Smooth muscle cell (in vitro differentiated cells): Measurements from ENCODE around the gene AFG1L. TPM values are rescaled to one million over a fixed set of nuclear protein-coding genes. Genes with fewer than 3 reads are reported as not detected.
"Not testable (repeated sequence)": the region's sequence is repeated elsewhere in the genome, so short reads cannot be mapped to it uniquely, and the experiment has no call there.

Experiments used
- DNase-seq: peaks from one replicate; lab custom pipeline; 2025; ENCODE audit not compliant: unreplicated experiment; lab: John Stamatoyannopoulos, UW
- H2AFZ ChIP-seq: fragments of 200-600 bp; sonication (generic); 2 replicates; pipeline ENCODE4 v1.6.0; 2016; ENCODE audit warnings: antibody characterized with exemption, low read depth, mild to moderate bottlenecking
- H3F3A ChIP-seq: fragments of 200-600 bp; sonication (generic); 2 replicates; pipeline ENCODE4 v1.6.0; 2017; ENCODE audit warnings: antibody characterized with exemption, low read depth
- H3K27ac ChIP-seq: fragments of 200-600 bp; sonication (generic); 2 replicates; pipeline ENCODE4 v1.5.1; 2016; ENCODE audit warnings: low read depth, mild to moderate bottlenecking
- H3K27me3 ChIP-seq: fragments of 200-600 bp; sonication (generic); 2 replicates; pipeline ENCODE4 v1.6.1; 2016; ENCODE audit warnings: low read depth, mild to moderate bottlenecking
- H3K36me3 ChIP-seq: fragments of 200-600 bp; sonication (generic); 2 replicates; pipeline ENCODE4 v1.5.1; 2016; ENCODE audit warnings: low read depth
- H3K4me1 ChIP-seq: fragments of 200-600 bp; sonication (generic); 2 replicates; pipeline ENCODE4 v1.5.1; 2016; ENCODE audit warnings: low read depth
- H3K4me2 ChIP-seq: fragments of 200-600 bp; sonication (generic); 2 replicates; pipeline ENCODE4 v1.6.0; 2016; ENCODE audit warnings: mild to moderate bottlenecking
- H3K4me3 ChIP-seq: fragments of 200-600 bp; sonication (generic); 2 replicates; pipeline ENCODE4 v1.5.1; 2016; ENCODE audit warnings: mild to moderate bottlenecking
- H3K79me2 ChIP-seq: fragments of 200-600 bp; sonication (generic); 2 replicates; pipeline ENCODE4 v1.6.0; 2016; ENCODE audit warnings: low read depth, mild to moderate bottlenecking
- H3K9ac ChIP-seq: fragments of 200-600 bp; sonication (generic); 2 replicates; pipeline ENCODE4 v1.6.0; 2016; ENCODE audit warnings: low read depth
- H3K9me3 ChIP-seq: fragments of 200-600 bp; sonication (generic); replicated peaks from 2 replicates; pipeline ENCODE4 v1.5.1; 2016; ENCODE audit warnings: low read depth
- H4K20me1 ChIP-seq: fragments of 200-600 bp; sonication (generic); 2 replicates; pipeline ENCODE4 v1.6.0; 2016; ENCODE audit warnings: low read depth
- CTCF ChIP-seq: fragments of 200-600 bp; sonication (generic); IDR thresholded peaks from 2 replicates; pipeline ENCODE4 v1.5.1; 2017; ENCODE audit warnings: borderline replicate concordance, mild to moderate bottlenecking, antibody characterized with exemption; ENCODE audit not compliant: insufficient read depth, poor library complexity, severe bottlenecking
- WGBS: methylation state at CpG from one replicate; pipeline ENCODE4 v1.1.7; 2016; ENCODE audit warnings: low lambda C conversion rate; 5-methylcytosine and 5-hydroxymethylcytosine counted together
- polyA plus RNA-seq: library from polyadenylated mRNA; unstranded; fragments of >200 nt; fragmentation: Nextera tagmentation; extraction: Ambion mirVana; gene quantifications from 2 replicates; pipeline ENCODE4 v1.2.1, GENCODE V29; 2016
- total RNA-seq: library from RNA; depleted of rRNA; stranded (reverse); fragments of >200 nt; gene quantifications from 2 replicates; pipeline ENCODE4 v1.2.3, GENCODE V29; 2014

The AFG1L gene
- total RNA-seq (4.1 and 5.7 TPM in 2 replicates), polyA plus RNA-seq (4.0 and 4.2 TPM in 2 replicates)

- peak within 1 kb of the TSS; percentile 68 for H3K4me3 ChIP-seq
- DNase-seq: peak; percentile 74
- no peak for TF ChIP-seq CTCF
Measured at GRCh38 chr6:108294727-108295625, at the start of gene AFG1L. Gene AFG1L, plus strand, starts transcription at chr6:108295054. Its CDS starts 26 bp downstream, at chr6:108295080.

DNA sequence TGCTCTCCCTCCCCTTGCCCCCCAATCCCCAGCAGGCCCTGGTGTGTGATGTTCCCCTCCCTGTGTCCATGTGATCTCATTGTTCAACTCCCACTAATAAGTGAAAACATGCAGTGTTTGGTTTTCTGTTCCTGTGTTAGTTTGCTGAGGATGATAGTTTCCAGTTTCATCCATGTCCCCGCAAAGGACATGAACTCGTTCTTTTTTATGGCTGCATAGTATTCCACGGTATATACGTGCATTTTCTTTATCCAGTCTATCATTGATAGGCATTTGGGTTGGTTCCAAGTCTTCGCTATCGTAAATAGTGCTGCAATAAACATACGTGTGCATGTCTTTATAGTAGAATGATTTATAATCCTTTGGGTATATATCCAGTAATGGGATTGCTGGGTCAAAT, 49.8 kb upstream of the AFG1L start:
- H3K79me2 ChIP-seq: peaks cover 93% of the 10 kb centered on the region
- H3K27me3 ChIP-seq, H3K9ac ChIP-seq: not testable (repeated sequence)

More at GRCh38 chr6:108294727-108295625, at the start of gene AFG1L:
- H3F3A ChIP-seq: no peaks in the 10 kb centered on the region
- no peaks in the 10 kb centered on the region for H3K9me3 ChIP-seq
- H3K27me3 ChIP-seq: no peaks in the 10 kb centered on the region
- H3K4me2 ChIP-seq: peak within 1 kb of the TSS; percentile 85
- H3K36me3 ChIP-seq: no peaks in the 10 kb centered on the region
- H3K79me2 ChIP-seq: peaks cover 16% of the 10 kb centered on the region
- H4K20me1 ChIP-seq: no peaks in the 10 kb centered on the region
- H2AFZ ChIP-seq: peak within 1 kb of the TSS; percentile 97
- H3K9ac ChIP-seq: peak within 1 kb of the TSS; percentile 80
- WGBS: 3% methylated on average over 45 of the region's 46 CpGs
- peak within 1 kb of the TSS; percentile 68 for H3K27ac ChIP-seq
- H3K4me1 ChIP-seq: peaks cover 14% of the 10 kb centered on the region

GRCh38 chr6:108247965-108248536, 46.8 kb upstream of the AFG1L start:
- Histone ChIP-seq H2AFZ (no peak overlapping the region), H3K4me2 (no peak overlapping the region), H3F3A (peaks cover 6% of the 10 kb centered on the region), H3K9ac (no peak overlapping the region), H3K4me3 (no peak overlapping the region), H3K27me3 (no peaks in the 10 kb centered on the region), H3K4me1 (no peaks in the 10 kb centered on the region), H3K36me3 (peaks cover 8% of the 10 kb centered on the region), H3K79me2 (peaks cover 96% of the 10 kb centered on the region), H3K9me3 (no peaks in the 10 kb centered on the region), H4K20me1 (peaks cover 90% of the 10 kb centered on the region), H3K27ac (no peak overlapping the region)
- 89% methylated on average over 1 of the region's 1 CpG for WGBS
- TF ChIP-seq CTCF: no peak
- no peak for DNase-seq

More for the DNA sequence above, 49.8 kb upstream of the AFG1L start:
- not testable (repeated sequence) for H3K9me3 ChIP-seq, H3F3A ChIP-seq, H3K27ac ChIP-seq, H3K4me2 ChIP-seq, H3K4me1 ChIP-seq, H2AFZ ChIP-seq, H3K4me3 ChIP-seq, DNase-seq
- 97% methylated on average over 7 of the region's 7 CpGs for WGBS
- Histone ChIP-seq H3K36me3 (peaks cover 13% of the 10 kb centered on the region), H4K20me1 (peaks cover 90% of the 10 kb centered on the region)

- DNase-seq: no peak
Measured at GRCh38 chr6:108250240-108250866, 44.5 kb upstream of the AFG1L start.

More at GRCh38 chr6:108250240-108250866, 44.5 kb upstream of the AFG1L start:
- WGBS: 65% methylated on average over 2 of the region's 2 CpGs
- H3K4me3 ChIP-seq: no peak overlapping the region
- H4K20me1 ChIP-seq: peaks cover 93% of the 10 kb centered on the region
- no peaks in the 10 kb centered on the region for H3K9me3 ChIP-seq
- no peak overlapping the region for H3K4me2 ChIP-seq
- H3K79me2 ChIP-seq: peaks cover 93% of the 10 kb centered on the region
- no peaks in the 10 kb centered on the region for H3K27me3 ChIP-seq
- H2AFZ ChIP-seq: no peak overlapping the region
- no peak overlapping the region for H3K27ac ChIP-seq
- peaks cover 5% of the 10 kb centered on the region for H3K36me3 ChIP-seq
- H3K9ac ChIP-seq: no peak overlapping the region
- H3F3A ChIP-seq: peaks cover 6% of the 10 kb centered on the region
- TF ChIP-seq CTCF: peak; percentile 15
- H3K4me1 ChIP-seq: no peaks in the 10 kb centered on the region
